Midbrain (tissue), 1 donor: ENCODE data around the gene PPP2R5C.

ENCODE experiments used
- DNase-seq: peaks from one replicate; lab custom pipeline; 2025; lab: John Stamatoyannopoulos, UW

Gene PPP2R5C

GRCh38 chr14:101917413-101918017 lies 156.0 kb downstream of the PPP2R5C start:
- no peak for DNase-seq

- DNase-seq, result no peak
Measured at GRCh38 chr14:101918065-101918989, 156.8 kb downstream of the PPP2R5C start.

DNA sequence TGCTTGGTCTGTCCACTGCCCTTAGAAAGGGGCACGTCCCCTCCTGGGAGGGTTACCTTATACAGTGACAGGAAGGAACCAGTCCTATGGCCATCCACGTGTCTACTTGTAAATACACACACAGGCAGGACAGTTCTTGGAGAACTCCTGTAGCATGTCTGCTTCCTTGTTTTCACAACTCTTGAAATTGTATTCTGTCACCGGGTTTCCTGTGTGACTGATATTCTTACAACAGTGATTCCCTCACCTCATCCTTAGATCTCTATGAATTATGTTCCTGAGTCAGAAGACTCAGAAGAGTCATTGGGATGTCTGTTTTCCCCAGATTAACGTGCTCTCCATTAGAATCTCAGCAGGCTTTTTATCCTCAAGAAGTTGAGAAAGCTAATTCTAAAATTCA lies 158.8 kb downstream of the PPP2R5C start:
- no peak for DNase-seq

GRCh38 chr14:101922866-101923265 lies 161.4 kb downstream of the PPP2R5C start:
- no peak for DNase-seq

DNA sequence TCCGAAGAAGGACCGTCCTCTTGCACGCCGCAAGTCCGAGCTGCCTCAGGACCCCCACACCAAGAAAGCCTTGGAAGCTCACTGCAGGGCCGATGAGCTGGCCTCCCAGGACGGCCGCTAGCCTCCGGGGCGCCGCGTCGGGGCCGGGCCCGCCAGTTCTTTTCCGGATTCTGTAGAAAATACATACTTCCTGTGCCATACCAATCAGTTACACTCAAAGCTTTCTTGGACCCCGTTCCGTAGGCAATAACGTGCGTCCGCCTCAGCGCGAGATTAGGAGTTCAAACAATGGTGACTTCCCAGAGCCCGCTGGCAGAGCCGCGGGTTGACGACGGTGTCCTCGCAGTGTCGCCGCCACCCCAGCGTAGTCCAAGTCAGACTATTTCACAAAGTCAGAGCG lies 163.6 kb downstream of the PPP2R5C start:
- DNase-seq, result no peak

DNA sequence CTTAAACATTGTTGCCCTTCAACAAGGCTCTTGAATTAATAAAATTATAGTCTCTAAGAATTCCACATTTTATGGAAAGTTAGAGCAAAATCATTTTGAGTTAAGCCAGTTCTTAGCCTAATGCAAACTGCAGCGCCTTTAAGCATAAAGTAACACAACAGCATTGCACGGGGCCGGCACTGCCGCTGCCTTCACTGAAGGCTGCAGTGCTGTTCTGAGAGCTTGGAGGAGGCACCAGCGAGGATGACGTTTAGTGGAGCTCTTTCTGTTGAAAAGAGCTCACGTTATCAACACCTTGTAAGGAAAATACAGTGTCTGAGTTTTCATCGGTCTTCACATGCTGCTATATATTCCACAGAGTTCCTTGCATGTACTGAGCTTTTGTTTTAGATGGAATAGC lies 164.6 kb downstream of the PPP2R5C start:
- no peak for DNase-seq

- no peak for DNase-seq
Measured at GRCh38 chr14:101926620-101927019, 165.1 kb downstream of the PPP2R5C start.

DNA sequence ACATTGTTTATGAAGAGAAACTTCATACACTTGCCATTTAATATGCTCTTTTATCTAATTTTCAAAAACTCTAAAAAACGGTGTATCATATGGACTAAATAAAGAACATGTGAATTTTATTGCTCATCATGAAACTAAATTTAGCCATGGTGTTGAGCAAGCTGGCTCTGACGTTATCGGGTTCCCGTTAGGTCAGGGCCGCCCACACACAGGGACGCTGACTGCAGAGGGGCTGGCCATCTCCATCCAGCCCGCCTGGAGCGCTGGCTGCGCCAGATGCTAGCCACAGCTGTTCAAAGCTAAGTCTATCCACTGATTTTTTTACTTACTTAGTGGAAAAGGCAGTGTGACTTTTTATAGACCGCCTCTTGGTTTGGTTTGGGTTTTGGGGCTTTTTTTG lies 166.3 kb downstream of the PPP2R5C start:
- no peak for DNase-seq

- DNase-seq, result no peak
Measured at GRCh38 chr14:101928415-101928841, 166.9 kb downstream of the PPP2R5C start.

DNA sequence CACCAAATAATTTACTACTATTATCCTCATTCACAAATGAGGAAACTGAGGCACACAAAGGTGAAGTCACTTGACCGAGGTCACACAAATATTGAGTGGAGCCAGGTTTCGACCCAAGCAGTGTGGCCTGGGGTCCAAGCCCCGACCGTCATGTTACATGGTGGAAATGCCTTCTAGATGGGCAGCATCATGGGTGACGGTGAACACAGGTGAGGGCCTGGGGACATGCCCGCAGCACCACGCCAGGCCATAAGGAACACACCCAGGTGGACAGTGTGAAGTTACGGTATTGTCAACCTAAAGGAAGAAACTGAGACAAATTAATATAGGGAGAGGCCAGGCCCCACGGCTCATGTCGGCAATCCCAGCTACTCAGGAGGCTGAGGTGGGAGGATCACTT lies 167.6 kb downstream of the PPP2R5C start:
- no peak for DNase-seq

GRCh38 chr14:101929946-101930345 lies 168.4 kb downstream of the PPP2R5C start:
- DNase-seq, result no peak

DNA sequence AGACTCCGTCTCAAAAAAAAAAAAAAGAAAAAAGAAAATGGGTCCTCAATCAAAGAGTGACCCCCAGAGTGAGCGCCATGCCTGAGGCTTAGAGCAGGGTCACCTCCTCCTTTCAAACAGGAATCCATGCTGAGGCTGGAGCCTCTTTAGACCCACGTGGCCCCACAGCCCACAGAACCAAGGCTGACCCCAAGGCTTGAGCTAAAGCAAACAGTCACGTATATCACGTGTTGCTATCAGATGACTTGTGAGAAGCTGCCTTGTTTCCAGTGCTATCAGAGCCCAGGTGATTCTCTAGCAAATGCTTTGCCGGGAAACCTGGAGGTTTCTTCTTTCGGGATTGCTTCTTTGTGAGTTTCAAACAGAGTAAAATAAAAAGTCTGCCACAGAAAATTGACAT lies 171.2 kb downstream of the PPP2R5C start:
- no peak for DNase-seq

- no peak for DNase-seq
Measured at GRCh38 chr14:101933209-101933608, 171.7 kb downstream of the PPP2R5C start.

- DNase-seq, result no peak
Measured at GRCh38 chr14:101934601-101935150, 173.2 kb downstream of the PPP2R5C start.

GRCh38 chr14:101937926-101938767 lies 176.6 kb downstream of the PPP2R5C start:
- DNase-seq, result no peak

- DNase-seq, result no peak
Measured at GRCh38 chr14:101939646-101940170, 178.2 kb downstream of the PPP2R5C start.

- DNase-seq, result no peak
Measured at GRCh38 chr14:101944451-101944850, 182.9 kb downstream of the PPP2R5C start.

GRCh38 chr14:101945171-101945570 lies 183.7 kb downstream of the PPP2R5C start:
- no peak for DNase-seq

DNA sequence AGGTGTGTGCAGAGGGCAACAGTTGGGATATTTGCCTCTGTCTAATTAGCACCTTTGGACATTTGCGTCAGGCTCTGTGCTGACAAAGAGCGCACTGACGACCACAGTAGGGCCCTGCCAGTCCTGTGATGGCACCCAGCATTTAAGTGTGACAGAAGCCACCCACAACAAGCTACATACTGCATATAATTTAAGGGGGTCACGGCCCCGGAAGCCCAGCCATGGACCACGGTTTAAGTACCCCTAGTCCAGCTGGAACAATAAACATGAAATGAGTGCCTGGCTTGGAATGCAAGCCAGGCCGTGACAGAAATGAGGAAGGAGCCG lies 186.0 kb downstream of the PPP2R5C start:
- DNase-seq, result no peak

DNA sequence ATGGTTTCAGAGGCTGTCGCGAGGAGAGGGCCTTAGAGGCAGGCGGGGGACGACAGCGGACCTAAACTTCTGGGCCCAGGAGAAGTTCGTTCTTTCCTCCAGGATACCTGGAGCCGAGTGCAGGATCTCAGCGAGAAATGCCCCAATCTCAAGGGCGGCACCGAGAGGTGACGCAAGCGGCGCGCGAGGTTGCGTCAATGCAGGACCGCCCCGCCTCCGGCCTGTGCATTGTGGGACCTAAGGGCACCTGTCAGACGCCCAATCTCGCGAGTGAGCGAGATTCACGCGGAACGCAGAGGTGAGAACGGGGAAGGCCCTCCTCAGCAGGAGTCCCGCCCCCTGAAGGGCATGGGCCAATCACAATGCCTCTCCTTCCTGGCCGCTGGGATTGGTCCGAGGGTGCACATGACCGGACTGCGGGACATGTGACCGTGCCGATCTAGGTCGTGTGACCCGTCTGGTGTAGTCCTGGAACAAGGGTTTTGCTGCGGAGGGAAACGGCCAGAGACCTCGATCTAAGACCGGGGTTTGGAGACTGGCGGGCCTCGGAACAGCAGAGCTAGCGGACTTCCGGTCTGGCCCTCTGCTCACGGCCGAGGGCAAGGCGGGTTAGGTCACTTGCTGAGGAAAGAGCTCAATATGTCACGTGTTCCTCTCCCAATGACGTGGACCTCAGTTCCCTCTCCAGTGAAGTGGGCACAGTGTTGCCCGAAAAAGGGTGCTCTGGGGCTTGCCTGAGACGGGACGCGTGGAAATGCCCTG lies 186.6 kb downstream of the PPP2R5C start:
- DNase-seq, result peak; percentile 100

GRCh38 chr14:101948666-101949216 lies 187.2 kb downstream of the PPP2R5C start:
- DNase-seq, result no peak
